GM21381 (cell line): ENCODE measurements around the gene NEK8.

ENCODE experiments used
- ATAC-seq: cut with Tn5 transposase; IDR thresholded peaks from one replicate; pipeline ENCODE4 v1.9.1; 2021; ENCODE audit warnings: mild to moderate bottlenecking, moderate library complexity; ENCODE audit not compliant: unreplicated experiment

The NEK8 gene

DNA sequence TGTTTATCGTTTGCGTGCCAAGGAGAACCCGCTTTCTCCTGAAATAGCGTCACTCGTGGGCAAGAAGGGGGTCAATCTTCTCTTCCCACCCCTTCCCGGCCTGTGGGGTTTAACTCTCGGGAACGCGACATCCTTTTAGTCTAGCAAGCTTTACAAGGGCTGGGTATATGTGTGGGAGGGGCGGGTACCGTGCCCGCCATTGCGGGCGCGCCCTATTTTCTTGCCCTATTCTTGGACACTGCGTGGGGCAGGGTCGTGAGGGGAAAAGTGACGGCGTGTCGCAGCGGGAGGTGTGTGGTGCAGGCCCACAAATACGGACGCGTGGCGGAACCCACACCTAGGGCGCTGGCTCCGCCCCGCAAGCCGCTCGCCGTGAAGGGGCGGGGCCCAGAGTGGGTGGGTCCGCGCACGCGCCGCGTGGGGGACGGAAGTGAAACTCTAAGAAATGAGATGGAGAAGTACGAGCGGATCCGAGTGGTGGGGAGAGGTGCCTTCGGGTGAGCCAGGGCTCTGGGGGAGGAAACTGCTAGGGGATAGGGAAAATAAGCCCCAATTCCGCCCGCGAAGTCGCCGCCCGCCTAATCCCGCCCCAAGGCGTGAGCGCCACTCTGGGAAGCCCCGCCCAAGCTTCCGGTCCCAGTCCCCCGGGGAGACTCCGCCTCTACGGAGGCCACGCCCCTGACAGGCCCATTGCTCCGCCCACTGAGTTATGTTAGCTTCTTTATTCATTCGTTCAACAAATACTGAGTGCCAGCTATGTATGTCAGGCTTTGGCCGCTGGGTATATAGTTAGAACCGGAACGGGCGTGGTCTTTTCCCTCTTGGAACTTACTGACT is at the start of gene NEK8:
Gene NEK8 (plus strand): TSS at position 425 of the 837 bp plus-strand sequence. CDS start 26 bp downstream, at position 451.
- peak; percentile 37 for ATAC-seq

DNA sequence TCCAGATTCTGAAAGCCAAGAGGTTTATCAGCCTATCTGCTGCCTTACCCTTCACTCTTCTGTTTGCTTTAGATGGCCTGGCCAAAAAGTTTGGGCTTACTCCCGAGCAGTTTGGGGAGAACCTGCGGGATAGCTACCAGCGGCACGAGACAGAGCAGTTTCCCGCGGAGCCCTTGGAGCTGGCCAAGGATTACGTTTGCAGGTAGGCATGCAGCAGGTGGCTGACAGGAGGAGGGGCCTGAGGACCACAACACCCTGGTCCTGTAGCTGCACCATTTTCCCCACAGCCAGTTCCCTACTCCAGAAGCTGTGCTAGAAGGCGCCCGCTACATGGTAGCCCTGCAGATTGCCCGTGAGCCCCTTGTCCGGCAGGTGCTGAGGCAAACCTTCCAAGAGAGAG is 45.9 kb upstream of the NEK8 start:
- ATAC-seq: no peak

DNA sequence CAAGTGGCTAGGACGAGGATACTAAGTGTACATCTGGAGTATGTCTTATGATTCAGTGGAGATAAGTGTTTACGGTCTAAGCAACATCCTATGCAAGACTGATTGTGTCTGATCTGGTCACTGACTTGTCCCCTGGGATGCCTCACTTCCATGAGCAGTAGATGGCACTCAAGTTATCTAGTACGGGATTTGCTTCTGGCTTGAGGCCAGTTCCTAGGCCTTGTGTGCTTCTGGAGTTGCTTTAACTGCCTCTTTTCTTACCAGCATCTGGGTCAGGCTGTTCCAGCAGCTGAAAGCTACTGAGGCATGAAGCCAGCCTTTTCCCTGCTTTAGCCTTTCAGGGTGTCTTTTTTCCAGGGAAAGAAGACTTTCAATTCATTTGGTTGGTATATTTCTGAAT is 43.6 kb upstream of the NEK8 start:
- ATAC-seq: no peak

DNA sequence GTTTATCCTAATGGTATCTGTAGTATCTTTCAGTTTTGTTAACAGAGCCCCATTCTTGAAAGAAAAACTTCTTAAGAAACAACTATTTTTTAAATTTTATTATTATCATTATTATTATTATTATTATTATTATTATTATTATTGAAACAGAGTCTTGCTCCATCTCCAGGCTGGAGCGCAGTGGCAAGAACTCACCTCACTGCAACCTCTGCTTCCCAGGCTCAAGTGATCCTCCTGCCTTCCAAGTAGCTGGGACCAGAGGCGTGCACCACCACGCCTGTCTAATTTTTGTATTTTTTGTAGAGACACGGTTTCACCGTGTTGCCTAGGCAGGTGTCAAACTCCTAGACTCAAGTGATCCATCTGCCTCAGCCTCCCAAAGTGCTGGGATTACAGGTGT is 43.2 kb upstream of the NEK8 start:
- ATAC-seq: no peak

DNA sequence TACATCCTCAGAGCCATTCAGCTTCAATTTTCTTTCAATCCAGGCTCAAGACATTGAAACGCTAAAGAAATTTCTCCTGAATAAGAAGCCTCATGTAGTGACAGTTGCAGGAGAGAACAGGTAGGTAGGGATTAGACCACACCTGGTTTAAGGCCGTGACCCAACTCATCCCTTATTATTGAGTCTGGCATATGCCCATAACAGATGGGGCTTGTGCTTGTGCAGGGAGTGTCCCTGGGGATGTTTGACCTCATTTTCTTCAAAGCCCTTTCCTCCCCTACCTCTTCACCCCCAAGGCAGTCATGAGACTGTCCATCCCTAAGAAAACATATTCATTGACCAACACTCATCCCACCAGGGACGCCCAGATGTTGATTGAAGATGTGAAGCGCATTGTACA is 42.3 kb upstream of the NEK8 start:
- no peak for ATAC-seq

DNA sequence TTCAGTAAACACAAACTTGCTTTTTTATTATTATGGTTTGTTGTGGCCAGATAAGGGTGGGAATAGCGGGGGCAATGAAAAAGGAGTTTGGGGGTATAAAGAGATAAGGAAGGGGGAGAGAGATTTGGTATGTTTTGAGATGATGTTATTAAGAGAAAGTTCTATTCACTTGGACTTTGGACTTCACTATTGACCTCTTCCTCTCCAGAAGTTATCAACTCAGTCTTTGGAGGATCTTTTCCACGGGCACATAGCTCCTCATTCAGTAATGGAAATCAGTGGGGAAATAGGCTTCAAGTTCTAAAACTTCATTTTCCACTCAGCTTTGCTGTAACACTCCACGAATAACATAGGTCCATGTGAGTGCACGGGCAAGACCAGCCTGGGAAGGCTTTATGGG is 40.1 kb upstream of the NEK8 start:
- no peak for ATAC-seq

DNA sequence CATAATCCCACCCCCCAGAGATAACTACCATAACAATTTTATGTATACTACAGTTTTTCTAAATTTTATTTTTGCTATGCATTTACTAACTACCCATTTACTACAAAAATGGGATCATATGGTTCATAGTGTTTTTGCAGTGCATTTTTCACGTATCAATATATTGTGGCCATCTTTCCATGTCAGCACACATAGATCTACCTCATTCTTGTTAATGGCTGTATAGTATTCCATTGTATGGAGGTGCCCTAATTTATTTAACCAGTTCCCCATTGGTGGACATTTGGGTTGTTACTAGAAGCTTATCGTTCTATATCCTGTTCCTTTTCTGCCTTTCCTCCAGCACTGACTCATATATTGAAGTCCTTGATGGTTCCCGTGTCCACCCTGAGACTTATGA is 39.6 kb upstream of the NEK8 start:
- no peak for ATAC-seq

DNA sequence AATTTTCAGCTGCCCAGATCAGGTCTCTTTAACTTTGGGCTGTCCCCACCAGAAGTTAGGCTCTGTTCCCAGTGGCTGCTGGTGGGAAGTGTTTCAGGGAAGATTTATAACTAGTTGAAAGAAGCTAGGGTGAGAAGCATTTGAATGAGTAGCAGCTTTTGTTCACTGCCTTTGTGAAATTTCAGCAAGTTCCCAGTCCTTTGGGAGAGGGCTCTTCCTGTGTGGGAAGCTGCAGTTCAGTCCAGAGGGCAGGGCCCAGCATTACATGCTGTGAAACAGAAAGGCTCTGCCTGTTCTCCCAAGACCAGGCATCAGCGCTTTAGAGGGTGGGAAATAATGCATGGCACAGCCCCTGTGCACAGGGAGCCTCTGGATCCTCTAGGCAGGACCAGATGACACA is 34.7 kb upstream of the NEK8 start:
- no peak for ATAC-seq

DNA sequence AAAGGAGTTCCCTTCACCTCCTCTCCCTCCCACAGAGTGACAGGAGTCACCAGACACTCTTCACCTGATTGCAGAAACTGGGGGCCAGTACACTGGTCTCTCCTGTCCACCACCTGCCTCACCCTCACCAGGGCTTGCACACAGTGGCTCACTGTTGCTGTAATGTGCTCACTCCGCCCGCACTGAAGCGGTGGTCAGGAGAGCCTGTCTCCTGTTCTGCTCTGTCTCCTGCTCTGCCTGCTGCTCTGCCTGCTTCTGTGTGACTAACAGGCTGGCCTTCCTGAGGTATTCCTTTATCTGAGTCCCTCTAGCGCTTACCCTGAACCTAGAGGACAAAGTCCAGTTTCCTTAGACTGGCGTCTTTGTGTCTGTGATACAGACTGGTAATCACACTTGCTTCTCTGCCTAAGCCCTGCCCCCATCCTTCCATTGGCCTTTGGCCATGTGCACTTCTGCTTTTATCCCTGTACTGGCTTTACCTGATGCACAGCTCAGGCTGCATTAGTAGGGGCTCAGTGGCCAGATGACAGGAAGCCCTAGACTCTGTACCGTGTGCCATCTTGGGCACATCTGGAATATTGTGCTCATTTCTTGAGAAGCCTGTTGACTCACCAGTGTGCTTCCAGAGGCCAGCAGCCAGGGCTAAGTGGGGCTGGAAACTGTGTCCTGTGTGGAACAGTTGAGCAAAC is 30.2 kb upstream of the NEK8 start:
- ATAC-seq: no peak

DNA sequence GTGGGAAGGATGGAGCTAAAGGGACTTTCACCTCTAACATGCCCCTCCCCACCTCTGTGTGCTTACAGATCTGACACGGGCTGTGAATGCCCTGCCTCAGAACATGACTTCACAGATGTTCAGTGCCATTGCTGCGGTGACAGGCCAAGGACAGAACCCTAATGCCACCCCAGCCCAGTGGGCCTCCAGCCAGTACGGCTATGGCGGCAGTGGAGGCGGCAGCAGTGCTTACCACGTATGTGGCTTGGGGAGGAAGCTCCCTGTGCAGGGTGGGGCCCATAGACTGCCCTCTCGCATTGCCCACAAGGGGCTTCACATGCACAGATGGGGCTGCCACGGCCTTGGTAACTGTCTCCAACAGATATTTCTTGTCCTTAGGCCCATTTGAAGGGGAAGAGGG is 28.3 kb upstream of the NEK8 start:
- no peak for ATAC-seq

DNA sequence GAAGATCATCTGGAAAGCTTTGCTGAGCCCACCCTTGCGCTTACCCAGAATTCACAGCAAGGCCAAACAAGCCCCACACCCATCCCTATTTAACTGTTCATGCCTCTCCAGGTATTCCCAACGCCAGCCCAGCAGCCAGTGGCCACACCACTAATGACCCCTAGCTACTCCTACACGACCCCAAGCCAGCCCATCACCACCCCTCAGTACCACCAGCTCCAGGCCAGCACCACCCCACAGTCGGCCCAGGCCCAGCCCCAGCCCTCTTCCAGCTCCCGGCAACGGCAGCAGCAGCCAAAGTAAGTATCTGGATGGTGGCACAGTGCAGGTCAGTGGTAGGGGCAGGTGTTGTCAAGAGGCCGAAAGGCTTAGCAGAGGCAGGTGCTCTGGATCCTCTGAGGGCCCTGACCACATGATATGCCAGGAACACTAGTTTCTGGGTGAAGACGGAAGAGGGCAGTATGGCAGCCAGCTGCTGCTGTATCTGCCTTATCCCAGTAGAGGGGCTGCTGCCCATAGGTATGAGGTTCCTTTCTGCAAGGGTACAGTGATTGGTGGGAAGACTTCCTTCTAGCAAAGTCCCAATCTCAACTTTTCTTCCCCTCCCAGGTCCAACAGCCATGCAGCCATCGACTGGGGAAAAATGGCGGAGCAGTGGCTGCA is 27.6 kb upstream of the NEK8 start:
- no peak for ATAC-seq

DNA sequence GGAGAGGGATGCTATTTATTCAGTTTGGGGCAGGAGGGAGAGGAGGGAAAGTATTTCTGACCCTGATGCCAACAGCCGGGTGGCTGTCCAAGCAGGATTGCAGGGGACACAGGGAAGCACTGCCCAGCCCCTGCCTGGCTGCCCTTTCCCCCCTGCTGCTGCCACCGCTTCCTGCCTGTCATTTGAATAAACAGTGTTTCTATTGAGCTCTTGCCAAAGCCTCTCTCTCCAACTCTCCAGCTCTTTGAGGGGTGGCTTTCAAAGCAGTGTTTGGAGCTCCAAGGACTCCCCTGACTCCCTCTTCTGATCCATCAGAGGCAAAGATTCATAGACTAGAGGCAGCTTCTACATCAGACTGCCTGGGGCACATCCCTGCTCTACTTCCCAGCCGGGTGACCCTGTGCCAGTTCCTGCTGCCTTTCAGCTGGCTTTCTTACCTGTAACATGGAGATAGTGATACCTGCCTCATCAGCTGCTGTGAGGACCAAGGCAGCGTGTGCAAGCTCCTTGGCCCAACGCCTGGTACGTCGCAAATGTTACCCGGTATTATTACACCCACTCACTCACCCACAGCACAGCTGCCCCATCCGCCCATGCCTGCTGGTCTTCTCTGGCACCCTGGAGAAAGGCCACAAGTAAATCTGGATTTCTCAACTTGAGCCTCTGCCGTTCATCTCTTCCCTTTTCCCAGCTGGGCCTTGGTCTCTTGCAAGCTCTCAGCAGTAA is 26.4 kb upstream of the NEK8 start:
- ATAC-seq: no peak

DNA sequence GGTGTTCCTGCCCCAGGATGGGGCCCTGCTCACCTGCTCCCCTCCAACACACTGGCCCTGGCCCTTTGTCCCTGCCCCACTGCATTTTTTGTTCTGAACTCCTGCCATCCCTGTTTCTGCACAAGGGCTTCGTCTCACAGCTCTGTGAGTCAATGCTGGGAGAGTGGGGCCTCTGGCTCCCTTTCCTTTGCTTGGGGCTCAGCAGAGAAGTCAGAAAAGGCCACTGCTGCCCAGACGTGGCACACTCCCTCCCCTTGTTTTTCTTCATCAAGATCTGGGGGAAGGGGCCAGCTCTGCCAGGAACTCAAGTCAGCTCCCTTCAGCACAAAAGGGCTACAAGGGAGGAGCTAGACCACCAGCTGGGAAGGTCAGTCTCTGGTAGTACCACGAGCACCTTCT is 25.8 kb upstream of the NEK8 start:
- no peak for ATAC-seq

DNA sequence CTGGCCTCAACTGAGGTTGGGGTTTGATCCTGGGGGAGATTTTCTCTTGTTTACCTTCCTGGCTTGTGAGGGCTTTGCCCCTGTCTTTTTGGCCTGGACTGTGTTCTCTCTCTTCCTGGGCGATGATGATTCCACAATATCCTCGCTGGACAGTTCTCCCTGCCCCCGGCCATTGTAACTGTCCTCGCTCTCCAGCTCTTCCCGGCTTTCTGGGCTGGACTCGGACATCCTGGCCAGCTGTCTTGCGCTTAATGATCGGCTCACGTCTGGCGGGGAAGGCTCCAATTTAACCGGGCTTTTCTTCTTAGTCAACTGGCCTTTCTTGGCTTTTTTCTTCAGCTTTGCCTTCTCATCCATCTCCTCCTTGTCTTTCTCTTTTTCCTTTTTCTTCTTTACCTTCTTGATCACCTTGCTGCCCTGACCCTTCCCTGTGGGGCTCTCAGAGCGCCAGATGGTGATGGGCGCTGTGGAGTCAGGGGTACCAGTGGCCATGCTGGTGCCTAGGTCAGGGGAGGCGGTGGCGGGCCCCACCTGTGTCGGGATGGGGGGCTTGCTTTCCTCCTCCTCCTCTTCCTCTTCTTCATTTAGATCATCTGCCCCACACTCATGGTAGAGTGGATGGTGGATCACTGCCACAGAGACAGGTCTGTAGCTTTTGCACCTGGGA is 24.9 kb upstream of the NEK8 start:
- ATAC-seq: no peak

DNA sequence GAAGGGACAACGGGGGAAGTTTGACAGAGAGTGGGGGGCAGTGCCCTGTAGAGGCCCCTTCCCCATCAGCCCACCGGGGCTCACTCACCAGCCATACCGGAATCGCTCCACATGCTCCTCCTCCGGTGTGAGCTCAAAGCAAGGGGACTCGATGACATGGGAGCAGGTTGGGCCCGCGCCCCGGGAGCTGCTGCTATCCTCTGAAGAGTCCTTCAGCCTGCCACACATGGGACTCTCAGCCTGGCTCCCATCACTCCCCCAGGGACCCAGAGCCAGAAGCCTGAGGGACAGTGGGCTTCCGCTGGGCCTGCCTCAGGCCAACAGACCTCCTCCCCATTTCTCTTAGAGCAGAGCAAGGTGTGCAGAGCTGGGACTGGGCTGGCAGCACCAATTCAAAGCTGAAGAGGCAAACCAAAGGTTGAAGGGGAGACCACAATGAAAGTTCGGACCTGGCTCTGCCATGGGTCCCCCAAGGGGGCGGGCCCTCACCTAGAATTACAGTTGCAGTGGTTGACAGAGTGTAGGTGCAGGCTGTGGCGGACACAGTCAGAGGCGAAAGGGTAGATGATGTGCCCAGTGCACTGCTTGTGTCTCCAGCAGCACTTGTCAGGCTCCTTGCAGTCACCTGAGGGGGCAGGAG is 24.2 kb upstream of the NEK8 start:
- no peak for ATAC-seq

DNA sequence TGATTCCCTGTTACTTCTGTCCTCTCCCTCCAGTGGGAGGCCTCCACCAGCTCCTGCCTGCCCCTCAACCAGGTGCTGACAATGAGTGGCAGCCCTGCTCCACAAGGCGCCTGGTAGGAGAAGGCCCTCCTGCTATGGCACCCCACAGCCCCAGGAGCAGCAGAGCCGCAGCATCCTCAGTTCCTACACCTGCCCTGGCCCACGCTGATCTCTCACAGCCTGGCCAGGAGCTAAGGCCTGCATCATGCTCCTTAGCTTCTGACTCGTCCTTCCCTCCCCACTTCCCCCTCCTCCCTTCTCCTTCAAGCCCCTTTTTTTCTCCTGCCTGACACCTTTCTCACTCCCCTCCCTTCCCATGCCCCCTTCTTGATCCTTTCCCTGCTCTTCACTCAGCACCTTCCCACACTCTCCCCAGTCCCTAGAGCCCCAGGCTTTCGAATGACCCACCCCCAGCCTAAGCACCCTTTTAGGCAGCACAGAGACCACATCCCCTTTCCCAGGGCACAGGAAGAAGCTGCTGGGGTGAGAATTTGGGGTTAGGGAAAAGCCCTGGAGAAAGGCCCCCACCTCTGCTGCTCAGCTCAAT is 23.4 kb upstream of the NEK8 start:
- no peak for ATAC-seq

DNA sequence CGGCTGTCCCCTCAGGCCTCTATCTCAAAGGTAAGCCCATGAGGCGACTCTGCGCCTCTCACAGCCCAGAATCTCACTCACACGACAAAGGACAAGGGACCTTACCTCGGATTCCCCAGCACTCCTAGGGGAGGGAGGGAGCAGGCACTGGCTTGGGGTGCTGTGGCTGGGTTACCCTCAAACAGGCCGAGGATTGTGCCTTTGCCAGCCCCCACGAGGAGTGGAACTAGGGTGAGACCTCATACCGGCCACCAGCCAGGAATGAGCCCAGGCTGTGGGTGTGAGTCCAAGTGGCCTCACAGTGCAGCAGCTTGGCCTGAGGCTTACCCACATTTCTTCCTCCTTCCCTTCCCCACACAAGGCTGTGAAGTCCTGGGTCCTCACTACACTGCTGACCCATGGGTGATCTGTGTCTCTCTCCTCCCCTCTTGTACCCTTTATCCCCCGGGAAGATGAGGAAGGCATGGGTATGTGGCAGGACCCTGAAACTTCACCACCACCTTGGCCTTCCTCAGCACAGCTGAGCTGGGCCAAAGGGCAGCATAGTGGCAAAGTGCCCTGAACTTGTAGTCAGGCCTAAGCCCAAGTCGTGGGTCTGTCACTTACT is 22.8 kb upstream of the NEK8 start:
- no peak for ATAC-seq

DNA sequence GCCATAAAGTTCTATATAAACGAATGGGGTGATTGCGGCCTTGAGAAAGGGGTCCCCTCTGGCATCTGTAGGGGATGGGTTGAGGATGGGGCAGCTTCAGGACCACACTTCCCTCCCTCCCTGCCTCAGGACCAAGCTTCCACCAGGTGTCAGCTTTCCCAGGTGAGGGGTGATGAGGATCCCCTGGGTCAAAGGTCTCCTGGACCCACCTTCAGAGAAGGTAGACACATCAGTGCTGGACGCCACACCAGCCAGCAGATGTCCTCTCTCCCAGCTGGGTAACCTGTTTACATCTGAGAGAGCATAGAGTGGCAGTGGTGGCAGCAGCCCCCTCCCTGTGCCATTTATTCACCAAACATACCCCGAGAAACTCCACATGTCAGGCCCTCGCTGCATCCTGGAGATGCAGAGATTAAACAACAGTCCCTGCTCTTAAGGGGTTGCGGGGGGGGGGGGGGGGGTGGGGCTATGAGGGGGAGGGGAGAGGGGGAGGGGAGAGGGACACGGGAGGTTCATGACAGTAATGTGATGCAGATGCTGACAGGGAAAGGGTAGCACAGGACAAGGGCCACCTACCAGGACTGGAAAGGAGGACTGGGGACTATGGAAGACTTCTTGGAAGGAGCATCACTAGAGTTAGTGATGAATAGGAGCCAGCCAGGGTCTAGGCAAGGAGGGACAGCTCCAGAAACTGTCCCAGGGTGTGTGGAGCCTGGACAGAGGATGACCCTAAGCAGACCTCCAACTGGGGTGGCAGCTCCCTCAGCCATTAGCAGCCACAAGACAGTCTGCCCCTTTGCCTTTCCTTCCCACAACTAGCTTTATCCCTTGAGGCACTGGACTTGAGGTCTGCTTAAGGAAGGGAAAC is 21.9 kb upstream of the NEK8 start:
- ATAC-seq: no peak

DNA sequence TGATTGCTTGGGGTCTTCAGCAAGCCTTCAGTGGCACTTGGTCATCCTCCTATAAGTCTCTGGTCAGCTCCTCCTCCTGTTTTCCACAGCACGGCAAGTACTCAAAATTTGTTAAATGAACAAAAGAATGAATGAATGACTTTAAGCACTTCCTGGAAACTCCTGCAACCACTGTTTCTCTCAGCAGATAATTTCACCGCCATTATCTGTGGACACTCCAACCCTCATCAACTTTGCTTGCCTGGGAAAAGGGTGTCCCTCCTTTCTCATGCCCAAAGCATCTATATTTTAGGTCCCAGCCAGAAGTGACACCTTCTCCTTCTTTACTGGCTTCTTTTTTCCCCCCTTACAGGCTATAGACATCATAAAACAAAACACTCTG is 21.3 kb upstream of the NEK8 start:
- no peak for ATAC-seq
